Loucy (cell line): ENCODE data around the gene CX3CR1.

Source experiments
- H2AFZ ChIP-seq: fragments of 200-600 bp; sonication (generic); 2 replicates; pipeline ENCODE4 v1.6.0; 2016; ENCODE audit warnings: antibody characterized with exemption, mild to moderate bottlenecking, low read length, moderate library complexity
- H3F3A ChIP-seq: fragments of 200-600 bp; 2 replicates; pipeline ENCODE4 v1.6.0; 2016; ENCODE audit warnings: antibody characterized with exemption, low read depth, mild to moderate bottlenecking
- H3K27me3 ChIP-seq: fragments of 200-600 bp; sonication (generic); 2 replicates; pipeline ENCODE4 v1.6.1; 2014; ENCODE audit warnings: low read length, mild to moderate bottlenecking; ENCODE audit not compliant: insufficient read depth, poor library complexity, severe bottlenecking
- H3K36me3 ChIP-seq: fragments of 200-600 bp; sonication (generic); 2 replicates; pipeline ENCODE4 v1.6.1; 2016; ENCODE audit warnings: low read length; ENCODE audit not compliant: insufficient read depth
- H3K4me1 ChIP-seq: fragments of 200-600 bp; sonication (generic); 2 replicates; pipeline ENCODE4 v1.5.1; 2014; ENCODE audit warnings: low read length, mild to moderate bottlenecking; ENCODE audit not compliant: insufficient read depth, poor library complexity, severe bottlenecking
- H3K4me2 ChIP-seq: fragments of 200-600 bp; sonication (generic); 2 replicates; pipeline ENCODE4 v1.6.0; 2014; ENCODE audit warnings: antibody characterized with exemption, low read length, low read depth, mild to moderate bottlenecking; ENCODE audit not compliant: poor library complexity, severe bottlenecking
- H3K4me3 ChIP-seq: fragments of 200-600 bp; sonication (generic); 2 replicates; pipeline ENCODE4 v1.5.1; 2014; ENCODE audit warnings: low read length, mild to moderate bottlenecking, mixed read lengths; ENCODE audit not compliant: poor library complexity, severe bottlenecking
- H3K79me2 ChIP-seq: fragments of 200-600 bp; sonication (generic); 2 replicates; pipeline ENCODE4 v1.6.1; 2014; ENCODE audit warnings: low read length; ENCODE audit not compliant: insufficient read depth
- H3K9ac ChIP-seq: fragments of 200-600 bp; sonication (generic); 2 replicates; pipeline ENCODE4 v1.6.0; 2014; ENCODE audit warnings: mild to moderate bottlenecking, low read depth, low read length, moderate library complexity; ENCODE audit not compliant: poor library complexity, severe bottlenecking
- H3K9me2 ChIP-seq: fragments of 200-600 bp; sonication (generic); replicated peaks from 2 replicates; pipeline ENCODE4 v1.6.1; 2016; ENCODE audit warnings: low read depth, low read length, mixed read lengths
- H3K9me3 ChIP-seq: fragments of 200-600 bp; sonication (generic); 2 replicates; pipeline ENCODE4 v1.6.1; 2014; ENCODE audit warnings: mild to moderate bottlenecking, antibody characterized with exemption, low read length, low read depth; ENCODE audit not compliant: insufficient read depth
- H4K20me1 ChIP-seq: fragments of 200-600 bp; sonication (generic); 2 replicates; pipeline ENCODE4 v1.6.0; 2014; ENCODE audit warnings: antibody characterized with exemption, low read length, mild to moderate bottlenecking; ENCODE audit not compliant: insufficient read depth, poor library complexity, severe bottlenecking
- EZH2phosphoT487 ChIP-seq: fragments of 200-600 bp; IDR thresholded peaks from 2 replicates; pipeline ENCODE4 v1.6.1; 2018; ENCODE audit warnings: antibody characterized with exemption, mild to moderate bottlenecking, moderate library complexity, borderline replicate concordance
- TF ChIP-seq, protein P1 (sequence below): fragments of 200-600 bp; sonication (generic); conservative IDR thresholded peaks from 2 replicates; pipeline ENCODE4 v1.5.1; 2014; ENCODE audit warnings: mild to moderate bottlenecking, antibody characterized with exemption, low read length

CX3CR1 gene

DNA sequence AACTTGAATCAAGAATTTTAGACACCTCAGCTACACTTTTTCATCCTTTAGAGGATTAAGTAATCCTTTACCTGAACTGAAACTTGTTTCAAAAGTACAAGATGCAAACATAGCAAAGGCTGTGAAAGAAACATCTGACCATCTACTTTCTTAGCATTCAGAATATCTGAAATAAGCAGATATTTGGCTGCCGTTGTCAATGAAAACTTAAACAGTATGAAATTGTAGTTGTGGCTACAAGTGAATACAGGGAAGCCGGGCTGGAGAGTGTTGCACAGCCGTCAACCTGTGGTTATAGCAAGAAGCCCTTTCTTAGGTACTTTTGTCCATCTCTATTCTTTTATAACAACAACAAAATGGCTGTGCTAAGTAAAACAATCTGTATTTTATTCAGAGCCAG lies 6.9 kb upstream of the CX3CR1 start:
- H4K20me1 ChIP-seq = no peaks in the 10 kb centered on the region
- H2AFZ ChIP-seq = no peak overlapping the region
- H3K9me2 ChIP-seq = no peaks in the 10 kb centered on the region
- no peak overlapping the region for H3K9ac ChIP-seq
- H3K4me3 ChIP-seq = no peak overlapping the region
- no peak overlapping the region for H3K4me2 ChIP-seq
- H3K9me3 ChIP-seq = no peaks in the 10 kb centered on the region
- no peak for TF ChIP-seq EZH2phosphoT487
- TF ChIP-seq, protein P1, sequence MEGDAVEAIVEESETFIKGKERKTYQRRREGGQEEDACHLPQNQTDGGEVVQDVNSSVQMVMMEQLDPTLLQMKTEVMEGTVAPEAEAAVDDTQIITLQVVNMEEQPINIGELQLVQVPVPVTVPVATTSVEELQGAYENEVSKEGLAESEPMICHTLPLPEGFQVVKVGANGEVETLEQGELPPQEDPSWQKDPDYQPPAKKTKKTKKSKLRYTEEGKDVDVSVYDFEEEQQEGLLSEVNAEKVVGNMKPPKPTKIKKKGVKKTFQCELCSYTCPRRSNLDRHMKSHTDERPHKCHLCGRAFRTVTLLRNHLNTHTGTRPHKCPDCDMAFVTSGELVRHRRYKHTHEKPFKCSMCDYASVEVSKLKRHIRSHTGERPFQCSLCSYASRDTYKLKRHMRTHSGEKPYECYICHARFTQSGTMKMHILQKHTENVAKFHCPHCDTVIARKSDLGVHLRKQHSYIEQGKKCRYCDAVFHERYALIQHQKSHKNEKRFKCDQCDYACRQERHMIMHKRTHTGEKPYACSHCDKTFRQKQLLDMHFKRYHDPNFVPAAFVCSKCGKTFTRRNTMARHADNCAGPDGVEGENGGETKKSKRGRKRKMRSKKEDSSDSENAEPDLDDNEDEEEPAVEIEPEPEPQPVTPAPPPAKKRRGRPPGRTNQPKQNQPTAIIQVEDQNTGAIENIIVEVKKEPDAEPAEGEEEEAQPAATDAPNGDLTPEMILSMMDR = no peak
- no peaks in the 10 kb centered on the region for H3K27me3 ChIP-seq
- no peaks in the 10 kb centered on the region for H3K79me2 ChIP-seq
- peaks cover 17% of the 10 kb centered on the region for H3K4me1 ChIP-seq
- no peaks in the 10 kb centered on the region for H3K36me3 ChIP-seq
- no peaks in the 10 kb centered on the region for H3F3A ChIP-seq

DNA sequence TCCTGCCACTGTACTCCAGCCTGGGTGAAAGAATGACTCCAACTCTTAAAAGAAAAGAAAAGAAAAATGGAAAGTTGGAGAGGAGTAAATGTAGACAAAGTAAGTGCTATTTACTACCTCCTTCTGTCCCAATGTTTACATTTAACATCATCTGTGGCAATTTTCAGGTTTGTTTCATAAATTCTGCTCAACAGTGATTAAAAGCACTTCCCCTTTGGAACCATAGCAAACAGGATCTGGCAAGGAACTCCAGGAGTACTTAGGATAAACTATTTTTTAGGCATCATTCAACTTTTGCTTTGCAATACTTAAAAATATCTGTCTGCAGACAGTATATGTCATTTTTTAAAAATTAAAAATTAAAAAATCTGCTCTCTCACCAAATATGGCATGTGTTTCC lies 5.5 kb upstream of the CX3CR1 start:
- Histone ChIP-seq H3K9me3 (no peaks in the 10 kb centered on the region), H3K4me1 (peaks cover 18% of the 10 kb centered on the region), H3K27me3 (no peaks in the 10 kb centered on the region), H2AFZ (no peak overlapping the region), H3K79me2 (no peaks in the 10 kb centered on the region), H3K9ac (no peak overlapping the region), H3F3A (no peaks in the 10 kb centered on the region), H3K36me3 (no peaks in the 10 kb centered on the region), H4K20me1 (no peaks in the 10 kb centered on the region), H3K4me2 (no peak overlapping the region), H3K4me3 (no peak overlapping the region), H3K9me2 (no peaks in the 10 kb centered on the region)
- TF ChIP-seq EZH2phosphoT487 = no peak
- TF ChIP-seq, protein P1 = no peak

DNA sequence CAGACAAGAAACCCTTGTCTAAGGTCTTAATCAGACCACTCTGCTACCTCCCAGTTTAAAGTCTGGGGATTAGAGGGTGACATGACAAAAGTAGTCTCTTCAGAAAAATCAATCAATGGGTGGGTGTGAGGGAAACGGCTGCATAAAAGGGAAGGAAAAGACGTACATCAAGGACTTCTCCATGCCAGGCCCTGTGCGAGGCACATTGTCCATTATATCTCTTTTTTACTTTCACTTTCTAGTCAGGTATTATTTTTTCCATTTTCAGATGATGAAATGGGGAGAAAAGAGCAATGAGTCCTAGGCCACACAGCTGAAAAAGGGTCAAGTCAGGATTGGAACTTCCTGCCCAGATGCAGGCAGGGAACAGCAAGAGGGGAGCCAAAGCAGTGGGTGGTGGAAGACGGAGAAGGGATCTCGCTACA lies 4.6 kb upstream of the CX3CR1 start:
- H3K9ac ChIP-seq = no peak overlapping the region
- no peaks in the 10 kb centered on the region for H3F3A ChIP-seq
- H3K9me2 ChIP-seq = no peaks in the 10 kb centered on the region
- peaks cover 20% of the 10 kb centered on the region for H3K4me1 ChIP-seq
- H3K79me2 ChIP-seq = no peaks in the 10 kb centered on the region
- H3K4me2 ChIP-seq = no peak overlapping the region
- H2AFZ ChIP-seq = peak overlapping the region; percentile 9
- H3K9me3 ChIP-seq = no peaks in the 10 kb centered on the region
- no peaks in the 10 kb centered on the region for H3K36me3 ChIP-seq
- H3K4me3 ChIP-seq = no peak overlapping the region
- H4K20me1 ChIP-seq = no peaks in the 10 kb centered on the region
- TF ChIP-seq EZH2phosphoT487 = no peak
- TF ChIP-seq, protein P1 = no peak
- no peaks in the 10 kb centered on the region for H3K27me3 ChIP-seq
